CD8-positive, alpha-beta memory T cell (primary cell): ENCODE data around the gene ORM1. TPM values are rescaled to one million over a fixed set of nuclear protein-coding genes. Genes with fewer than 3 reads are reported as not detected.
A peak's percentile ranks its signal among the peaks of the same experiment; 100 is the strongest.

Experiments used
- CTCF ChIA-PET: fragments of 350-600 bp; sonication (Branson Sonifier 250); formaldehyde crosslinking; loops from one replicate; lab custom pipeline; 2021; ENCODE audit warnings: antibody characterized with exemption; lab: Charles Lee
- POLR2A ChIA-PET: fragments of 350-600 bp; sonication (Branson Sonifier 250); formaldehyde crosslinking; loops from one replicate; lab custom pipeline; 2021; ENCODE audit warnings: antibody characterized with exemption; lab: Charles Lee
- DNase-seq, 5 donors: peaks; one replicate each; pipeline versions ENCODE4 v3.0.0 to v3.0.0-alpha.2; 2020 to 2022; ENCODE audit warnings: mixed read lengths in 1 of 5
- H3K27ac ChIP-seq: one replicate; pipeline ENCODE4 v1.7.0; 2013; ENCODE audit warnings: low read depth, mild to moderate bottlenecking, low read length, moderate library complexity
- H3K27me3 ChIP-seq: 2 replicates; pipeline ENCODE4 v1.7.0; 2013; ENCODE audit warnings: low read length, mild to moderate bottlenecking; ENCODE audit not compliant: insufficient read depth, poor library complexity, severe bottlenecking
- H3K36me3 ChIP-seq: 2 replicates; pipeline ENCODE4 v1.7.0; 2013; ENCODE audit warnings: mild to moderate bottlenecking, low read length, moderate library complexity; ENCODE audit not compliant: insufficient read depth
- H3K4me1 ChIP-seq: 2 replicates; pipeline ENCODE4 v1.7.0; 2013; ENCODE audit warnings: mild to moderate bottlenecking, low read length, moderate library complexity; ENCODE audit not compliant: insufficient read depth
- H3K4me3 ChIP-seq: 2 replicates; pipeline ENCODE4 v1.7.0; 2013; ENCODE audit warnings: mild to moderate bottlenecking, low read length
- H3K9me3 ChIP-seq: 2 replicates; pipeline ENCODE4 v1.7.0; 2013; ENCODE audit warnings: mild to moderate bottlenecking, low read length
- H3K27ac Mint-ChIP-seq, 8 donors: one replicate each; pipeline ENCODE4 v1.8.0; 2020 to 2021; ENCODE audit warnings: mixed read lengths in 8 of 8, mild to moderate bottlenecking in 6 of 8, inconsistent platforms in 3 of 8, moderate library complexity in 3 of 8
- H3K27me3 Mint-ChIP-seq, 2 donors: one replicate each; pipeline ENCODE4 v1.8.0; 2020 to 2021; ENCODE audit warnings: mixed read lengths in 2 of 2, mild to moderate bottlenecking in 1 of 2, moderate library complexity in 1 of 2
- H3K36me3 Mint-ChIP-seq, 3 donors: one replicate each; pipeline ENCODE4 v1.8.0; 2020 to 2021; ENCODE audit warnings: mixed read lengths in 3 of 3, inconsistent platforms in 1 of 3, mild to moderate bottlenecking in 1 of 3
- H3K4me1 Mint-ChIP-seq, 3 donors: one replicate each; pipeline ENCODE4 v1.8.0; 2020 to 2021; ENCODE audit warnings: mixed read lengths in 3 of 3, inconsistent platforms in 1 of 3, mild to moderate bottlenecking in 1 of 3
- H3K4me3 Mint-ChIP-seq, 7 donors: one replicate each; pipeline ENCODE4 v1.8.0; 2020 to 2021; ENCODE audit warnings: mixed read lengths in 7 of 7, mild to moderate bottlenecking in 6 of 7, moderate library complexity in 4 of 7, inconsistent platforms in 2 of 7
- H3K9me3 Mint-ChIP-seq, 5 donors: one replicate each; pipeline ENCODE4 v1.8.0; 2020 to 2022; ENCODE audit warnings: mixed read lengths in 5 of 5, mild to moderate bottlenecking in 3 of 5, moderate library complexity in 2 of 5, inconsistent platforms in 1 of 5
- polyA plus RNA-seq: library from polyadenylated mRNA; unstranded; fragments of 300-500 nt; fragmentation: Illumina TruSeq; gene quantifications from one replicate; pipeline ENCODE4 v1.2.3, GENCODE V29; 2021
- total RNA-seq, 2 experiments: library from RNA; stranded (reverse); gene quantifications; one replicate each; pipeline ENCODE4 v1.2.3, GENCODE V29; 2021

The ORM1 gene
- total and polyA plus RNA-seq, 3 experiments from 2014 or later, result not detected

DNA sequence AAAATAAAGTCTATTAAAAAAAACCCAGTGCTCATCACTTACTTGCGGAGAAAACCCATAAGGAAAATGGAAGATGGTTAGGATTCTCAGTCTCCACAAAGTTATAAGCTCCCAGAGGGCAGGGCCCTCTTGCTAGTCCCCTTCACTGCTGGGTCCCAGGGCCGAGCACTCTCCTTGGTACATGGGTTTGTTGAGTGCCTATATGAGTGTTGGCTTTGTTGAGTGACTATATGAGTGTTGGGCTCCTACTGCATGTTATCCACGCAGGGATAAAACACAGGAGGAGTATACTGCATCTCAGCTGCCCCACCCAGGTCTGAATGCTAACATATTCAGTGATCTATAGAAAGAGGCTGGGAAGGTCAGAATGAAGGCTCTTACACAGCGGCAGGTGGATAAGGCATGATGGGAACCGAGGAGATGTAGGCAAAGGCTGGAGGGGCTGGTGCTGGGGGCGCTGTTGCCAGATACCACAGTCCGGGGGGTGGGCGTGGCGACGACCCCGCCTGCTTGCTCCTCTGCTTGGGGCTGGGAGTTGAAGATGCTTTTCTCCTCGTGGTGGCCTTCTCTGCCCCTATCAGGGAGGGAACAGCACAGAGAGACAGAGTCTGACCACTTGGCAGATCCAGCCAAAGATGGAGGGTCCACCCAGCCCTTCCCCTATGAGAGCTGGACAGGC, 18.4 kb downstream of the ORM1 start:
- CTCF ChIA-PET, result interaction anchor here (0.8 to 2.7 kb wide), 4 partner anchors 12 to 49 kb away, joined by 3 to 8 read pairs (median 5); partner anchors contain the start of gene AKNA
- no peak overlapping the region for H3K4me3 Mint-ChIP-seq
- no peaks in the 10 kb centered on the region for H3K9me3 ChIP-seq
- H3K27ac ChIP-seq, result no peak overlapping the region
- H3K9me3 Mint-ChIP-seq, result peaks cover 0 to 2% (median 0%) of the 10 kb centered on the region in 5 donors
- no peaks in the 10 kb centered on the region for H3K4me1 ChIP-seq
- H3K27me3 Mint-ChIP-seq, result no peaks in the 10 kb centered on the region
- H3K27me3 ChIP-seq, result no peaks in the 10 kb centered on the region
- peaks cover 27 to 65% (median 35%) of the 10 kb centered on the region in 3 donors for H3K4me1 Mint-ChIP-seq
- H3K36me3 ChIP-seq, result peaks cover 88% of the 10 kb centered on the region
- no peak overlapping the region for H3K4me3 ChIP-seq
- H3K27ac Mint-ChIP-seq, result peak overlapping the region; percentile 29 to 95 (median 78)
- POLR2A ChIA-PET, result interaction anchor here (1.5 kb wide), 1 partner anchor 20 kb away, joined by 4 read pairs; no protein-coding TSS in a partner anchor
- no peak for DNase-seq
- peaks cover 8 to 96% (median 33%) of the 10 kb centered on the region in 3 donors for H3K36me3 Mint-ChIP-seq

- DNase-seq, result no peak
- peak overlapping the region in 6 of 8 donors; percentile 29 to 92 (median 80) for H3K27ac Mint-ChIP-seq
- no peak overlapping the region for H3K4me3 Mint-ChIP-seq
- Histone ChIP-seq H3K4me3 (no peak overlapping the region), H3K4me1 (no peaks in the 10 kb centered on the region), H3K27me3 (no peaks in the 10 kb centered on the region), H3K9me3 (no peaks in the 10 kb centered on the region), H3K36me3 (peaks cover 95% of the 10 kb centered on the region), H3K27ac (no peak overlapping the region)
- POLR2A ChIA-PET, result interaction anchor here (1.2 to 1.5 kb wide), 2 partner anchors 19 to 45 kb away, joined by 4 read pairs; no protein-coding TSS in a partner anchor
- no peaks in the 10 kb centered on the region for H3K27me3 Mint-ChIP-seq
- CTCF ChIA-PET, result interaction anchor here (0.8 to 2.7 kb wide), 3 partner anchors 45 to 54 kb away, joined by 3 to 8 read pairs (median 3); partner anchors contain the start of gene AKNA
- peaks cover 12 to 97% (median 33%) of the 10 kb centered on the region in 3 donors for H3K36me3 Mint-ChIP-seq
- peaks cover 32 to 72% (median 35%) of the 10 kb centered on the region in 3 donors for H3K4me1 Mint-ChIP-seq
- H3K9me3 Mint-ChIP-seq, result peaks cover 0 to 2% (median 0%) of the 10 kb centered on the region in 5 donors
Measured at GRCh38 chr9:114341991-114342390, 19.1 kb downstream of the ORM1 start.

DNA sequence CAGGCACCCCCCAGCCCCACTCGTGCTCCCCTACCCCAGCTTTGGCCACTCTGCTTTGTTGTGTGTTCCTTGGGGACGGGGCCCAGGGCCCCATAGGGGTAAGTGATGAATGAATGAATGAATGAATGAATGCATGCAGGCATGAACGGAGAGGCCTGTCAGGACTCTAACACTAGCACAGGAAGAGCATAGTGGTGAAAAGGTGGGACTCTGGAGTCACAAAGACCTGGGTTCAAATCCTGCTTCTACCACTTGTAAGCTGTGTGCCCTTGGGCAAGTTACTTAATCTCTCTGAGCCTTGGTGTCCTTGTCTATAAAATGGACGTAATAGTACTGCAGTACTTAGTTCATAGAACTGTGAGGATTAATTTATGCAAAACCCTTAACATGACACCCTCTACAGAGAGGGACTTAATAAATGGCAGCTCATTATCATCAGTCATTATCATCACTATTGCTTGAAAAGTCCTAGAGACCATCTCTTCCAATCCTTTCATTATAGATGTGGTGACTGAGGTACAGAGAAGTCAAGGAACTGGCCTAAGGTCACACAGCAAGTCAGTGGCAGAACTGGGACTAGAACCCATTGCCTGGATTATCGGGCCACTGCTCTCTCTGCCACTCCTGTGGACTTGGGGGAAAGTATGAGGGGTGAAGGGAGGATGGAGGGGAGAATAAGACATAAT, 20.0 kb downstream of the ORM1 start:
- H3K27me3 Mint-ChIP-seq, result no peaks in the 10 kb centered on the region
- CTCF ChIA-PET, result interaction anchor here (1.3 to 2.7 kb wide), 2 partner anchors 44 to 53 kb away, joined by 3 to 8 read pairs; partner anchors contain the start of gene AKNA

DNA sequence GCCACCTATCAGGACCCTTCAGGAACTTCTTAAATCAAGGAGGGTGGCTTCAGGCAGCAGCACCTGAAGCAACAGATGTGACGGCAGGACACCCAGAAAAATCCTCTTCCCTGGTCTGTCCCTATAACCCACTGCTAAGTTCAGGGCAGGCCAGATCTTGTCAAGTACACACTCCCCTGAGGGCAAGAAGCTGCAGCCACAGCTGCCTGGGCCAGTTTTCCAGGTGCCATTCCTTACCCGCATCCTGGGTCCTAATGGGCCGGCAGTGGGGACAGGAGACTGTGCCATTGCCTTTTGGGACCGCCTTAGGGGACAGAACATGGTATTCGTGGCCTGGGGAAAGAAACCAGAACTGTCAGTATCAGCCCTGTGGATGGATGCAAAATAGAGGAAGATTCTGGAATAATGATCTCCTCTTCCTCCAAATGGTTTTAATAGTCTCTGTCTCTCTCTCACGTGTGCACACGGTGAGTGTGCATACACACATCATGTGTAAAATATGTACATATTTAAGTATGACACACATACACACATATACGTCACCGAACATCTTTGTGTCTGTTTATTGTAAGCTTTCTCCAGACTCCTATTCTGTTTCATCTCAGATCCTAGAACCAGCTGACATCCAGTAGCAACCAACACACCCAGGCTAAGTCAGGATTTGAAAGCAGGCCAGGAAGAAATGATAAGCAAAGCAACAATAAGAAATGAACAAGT, 20.7 kb downstream of the ORM1 start:
- peaks cover 0 to 2% (median 0%) of the 10 kb centered on the region in 5 donors for H3K9me3 Mint-ChIP-seq
- peak overlapping the region; percentile 61 to 95 (median 87) for H3K27ac Mint-ChIP-seq
- ChIA-PET CTCF (interaction anchor here (0.9 to 2.7 kb wide), 7 partner anchors 7 to 60 kb away, joined by 3 to 8 read pairs (median 3); partner anchors contain the start of gene AKNA), POLR2A (interaction anchor here (1.1 to 1.4 kb wide), 3 partner anchors 29 to 46 kb away, joined by 3 to 6 read pairs (median 4); no protein-coding TSS in a partner anchor)
- H3K9me3 ChIP-seq, result no peaks in the 10 kb centered on the region
- no peak overlapping the region for H3K27ac ChIP-seq
- H3K36me3 Mint-ChIP-seq, result peaks cover 18 to 96% (median 28%) of the 10 kb centered on the region in 3 donors
- DNase-seq, result no peak
- no peaks in the 10 kb centered on the region for H3K27me3 ChIP-seq
- peaks cover 4% of the 10 kb centered on the region for H3K4me1 ChIP-seq
- no peaks in the 10 kb centered on the region for H3K27me3 Mint-ChIP-seq
- H3K4me1 Mint-ChIP-seq, result peaks cover 30 to 79% (median 38%) of the 10 kb centered on the region in 3 donors
- H3K4me3 Mint-ChIP-seq, result peak overlapping the region in 1 of 7 donors; percentile 66
- peaks cover 92% of the 10 kb centered on the region for H3K36me3 ChIP-seq
- no peak overlapping the region for H3K4me3 ChIP-seq

More for the DNA sequence above, 20.0 kb downstream of the ORM1 start:
- Histone ChIP-seq H3K4me3 (no peak overlapping the region), H3K4me1 (no peaks in the 10 kb centered on the region), H3K27me3 (no peaks in the 10 kb centered on the region), H3K9me3 (no peaks in the 10 kb centered on the region), H3K36me3 (peaks cover 92% of the 10 kb centered on the region), H3K27ac (no peak overlapping the region)
- POLR2A ChIA-PET, result interaction anchor here (1.2 to 1.5 kb wide), 3 partner anchors 18 to 47 kb away, joined by 3 to 4 read pairs (median 4); no protein-coding TSS in a partner anchor
- Mint-ChIP-seq H3K36me3 (peaks cover 14 to 96% (median 31%) of the 10 kb centered on the region in 3 donors), H3K4me3 (no peak overlapping the region), H3K9me3 (peaks cover 0 to 2% (median 0%) of the 10 kb centered on the region in 5 donors), H3K4me1 (peaks cover 32 to 76% (median 34%) of the 10 kb centered on the region in 3 donors), H3K27ac (peak overlapping the region; percentile 51 to 95 (median 87))
- DNase-seq, result no peak

GRCh38 chr9:114344188-114344566, 21.3 kb downstream of the ORM1 start:
- no peaks in the 10 kb centered on the region for H3K27me3 Mint-ChIP-seq
- Histone ChIP-seq H3K4me3 (no peak overlapping the region), H3K27ac (no peak overlapping the region), H3K9me3 (no peaks in the 10 kb centered on the region), H3K4me1 (peaks cover 9% of the 10 kb centered on the region), H3K36me3 (peaks cover 92% of the 10 kb centered on the region), H3K27me3 (no peaks in the 10 kb centered on the region)
- H3K4me1 Mint-ChIP-seq, result peaks cover 33 to 80% (median 39%) of the 10 kb centered on the region in 3 donors
- H3K27ac Mint-ChIP-seq, result peak overlapping the region; percentile 44 to 92 (median 65)
- DNase-seq, result no peak
- peaks cover 21 to 96% (median 25%) of the 10 kb centered on the region in 3 donors for H3K36me3 Mint-ChIP-seq
- peak overlapping the region in 1 of 7 donors; percentile 66 for H3K4me3 Mint-ChIP-seq
- peaks cover 0 to 2% (median 0%) of the 10 kb centered on the region in 5 donors for H3K9me3 Mint-ChIP-seq
- CTCF ChIA-PET, result interaction anchor here (0.9 to 1.5 kb wide), 6 partner anchors 8 to 60 kb away, joined by 3 to 5 read pairs (median 3); no protein-coding TSS in a partner anchor
- POLR2A ChIA-PET, result interaction anchor here (1.1 kb wide), 2 partner anchors 12 to 29 kb away, joined by 3 to 6 read pairs; no protein-coding TSS in a partner anchor

- Mint-ChIP-seq H3K4me1 (peaks cover 38 to 80% (median 39%) of the 10 kb centered on the region in 3 donors), H3K27me3 (peaks cover 0 to under 1% of the 10 kb centered on the region in 2 donors), H3K36me3 (peaks cover 25 to 96% (median 26%) of the 10 kb centered on the region in 3 donors), H3K4me3 (no peak overlapping the region), H3K9me3 (peaks cover 0 to 2% (median 0%) of the 10 kb centered on the region in 5 donors), H3K27ac (peak overlapping the region in 6 of 8 donors; percentile 47 to 91 (median 64))
- Histone ChIP-seq H3K36me3 (peaks cover 92% of the 10 kb centered on the region), H3K27me3 (no peaks in the 10 kb centered on the region), H3K9me3 (no peaks in the 10 kb centered on the region), H3K4me1 (peaks cover 14% of the 10 kb centered on the region), H3K4me3 (no peak overlapping the region), H3K27ac (no peak overlapping the region)
- POLR2A ChIA-PET, result interaction anchor here (1.1 kb wide), 2 partner anchors 12 to 28 kb away, joined by 3 to 6 read pairs; no protein-coding TSS in a partner anchor
- DNase-seq, result no peak
- CTCF ChIA-PET, result interaction anchor here (0.9 to 1.5 kb wide), 6 partner anchors 8 to 59 kb away, joined by 3 to 5 read pairs (median 3); no protein-coding TSS in a partner anchor
Measured at GRCh38 chr9:114344692-114345091, 21.8 kb downstream of the ORM1 start.
